GM23338 (cell line): ENCODE results near the gene PRRX1. TPM values are rescaled to one million over a fixed set of nuclear protein-coding genes. Genes with fewer than 3 reads are reported as not detected.

ENCODE experiments used
- ATAC-seq: fragments of 200-7000 bp; cut with Tn5 transposase; 3 replicates; pipeline ENCODE4 v1.9.1; 2020
- DNase-seq: peaks from one replicate; pipeline ENCODE4 v3.0.0-alpha.2; 2015; ENCODE audit warnings: low spot score
- H2AFZ ChIP-seq: fragments of 200-600 bp; sonication (generic); 2 replicates; pipeline ENCODE4 v1.8.0; 2016; ENCODE audit warnings: antibody characterized with exemption, mild to moderate bottlenecking, moderate library complexity
- H3F3A ChIP-seq: fragments of 200-600 bp; sonication (generic); replicated peaks from 2 replicates; pipeline ENCODE4 v1.8.0; 2017; ENCODE audit warnings: antibody characterized with exemption, mixed run types, low read depth
- H3K27ac ChIP-seq: fragments of 200-600 bp; sonication (generic); 2 replicates; pipeline ENCODE4 v1.6.1; 2016; ENCODE audit warnings: low read depth
- H3K27me3 ChIP-seq: fragments of 200-600 bp; sonication (generic); 2 replicates; pipeline ENCODE4 v1.8.0; 2016; ENCODE audit warnings: mild to moderate bottlenecking, mixed run types, moderate library complexity; ENCODE audit not compliant: insufficient read depth
- H3K36me3 ChIP-seq: fragments of 200-600 bp; sonication (generic); 2 replicates; pipeline ENCODE4 v1.8.0; 2016; ENCODE audit warnings: mild to moderate bottlenecking; ENCODE audit not compliant: insufficient read depth
- H3K4me1 ChIP-seq: fragments of 200-600 bp; sonication (generic); 2 replicates; pipeline ENCODE4 v1.8.0; 2016; ENCODE audit warnings: mild to moderate bottlenecking, moderate library complexity; ENCODE audit not compliant: insufficient read depth
- H3K4me2 ChIP-seq: fragments of 200-600 bp; sonication (generic); 2 replicates; pipeline ENCODE4 v1.7.1; 2017; ENCODE audit warnings: mixed run types
- H3K4me3 ChIP-seq: fragments of 200-600 bp; sonication (generic); 2 replicates; pipeline ENCODE4 v1.6.1; 2016; ENCODE audit warnings: mixed run types
- H3K79me2 ChIP-seq: fragments of 200-600 bp; sonication (generic); replicated peaks from 2 replicates; pipeline ENCODE4 v1.8.0; 2017; ENCODE audit warnings: mild to moderate bottlenecking; ENCODE audit not compliant: insufficient read depth
- H3K9me2 ChIP-seq: fragments of 200-600 bp; sonication (generic); 2 replicates; pipeline ENCODE4 v1.8.0; 2017; ENCODE audit not compliant: insufficient read depth
- H4K20me1 ChIP-seq: fragments of 200-600 bp; sonication (generic); replicated peaks from 2 replicates; pipeline ENCODE4 v1.8.0; 2017; ENCODE audit warnings: mild to moderate bottlenecking; ENCODE audit not compliant: insufficient read depth
- H3K27ac Mint-ChIP-seq: 2 replicates; pipeline ENCODE4 v1.8.0; 2020; ENCODE audit warnings: inconsistent platforms, mild to moderate bottlenecking, moderate library complexity, mixed read lengths
- H3K27me3 Mint-ChIP-seq: 3 replicates; pipeline ENCODE4 v1.8.0; 2022; ENCODE audit warnings: low read depth, mild to moderate bottlenecking, moderate library complexity, mixed read lengths, inconsistent platforms; ENCODE audit not compliant: insufficient read depth, poor library complexity
- H3K36me3 Mint-ChIP-seq: 3 replicates; pipeline ENCODE4 v1.8.0; 2021; ENCODE audit warnings: low read depth, mild to moderate bottlenecking, inconsistent platforms, moderate library complexity, mixed read lengths
- H3K4me1 Mint-ChIP-seq: 3 replicates; pipeline ENCODE4 v1.8.0; 2020; ENCODE audit warnings: mild to moderate bottlenecking, inconsistent platforms, mixed read lengths
- H3K4me3 Mint-ChIP-seq: 3 replicates; pipeline ENCODE4 v1.8.0; 2021; ENCODE audit warnings: moderate library complexity, mild to moderate bottlenecking, inconsistent platforms, mixed read lengths
- H3K9me3 Mint-ChIP-seq: 3 replicates; pipeline ENCODE4 v1.8.0; 2020; ENCODE audit warnings: moderate library complexity, mild to moderate bottlenecking, inconsistent platforms, mixed read lengths
- CREB1 ChIP-seq: fragments of 250-450 bp; sonication (Bioruptor Pico); IDR thresholded peaks from 2 replicates; pipeline ENCODE4 v1.5.0; 2020; ENCODE audit warnings: low read depth, mild to moderate bottlenecking, moderate library complexity
- CTCF ChIP-seq, 2 experiments: fragments of 200-600 bp in 1 of 2; sonication (generic) in 1 of 2; conservative IDR thresholded peaks; 2 replicates each; pipeline versions ENCODE4 v1.5.1 to v1.6.1; 2016 to 2017; ENCODE audit warnings: antibody characterized with exemption in 2 of 2, low read depth in 2 of 2, mild to moderate bottlenecking in 2 of 2, moderate library complexity in 1 of 2
- EZH2 ChIP-seq: fragments of 200-600 bp; sonication (generic); IDR thresholded peaks from one replicate; pipeline ENCODE4 v1.8.0; 2017; ENCODE audit warnings: antibody characterized with exemption, mild to moderate bottlenecking, low read depth; ENCODE audit not compliant: unreplicated experiment
- EZH2phosphoT487 ChIP-seq: fragments of 200-600 bp; sonication (generic); IDR thresholded peaks from one replicate; pipeline ENCODE4 v1.8.1; 2018; ENCODE audit warnings: antibody characterized with exemption; ENCODE audit not compliant: unreplicated experiment
- NANOG ChIP-seq: IDR thresholded peaks from 2 replicates; pipeline ENCODE4 v1.6.1; 2016; ENCODE audit warnings: antibody characterized with exemption, borderline replicate concordance
- POLR2AphosphoS5 ChIP-seq: IDR thresholded peaks from 2 replicates; pipeline ENCODE4 v1.6.1; 2016; ENCODE audit warnings: antibody characterized with exemption, low read depth
- REST ChIP-seq: IDR thresholded peaks from one replicate; pipeline ENCODE4 v1.6.1; 2018; ENCODE audit warnings: antibody characterized with exemption; ENCODE audit not compliant: unreplicated experiment
- STAT1 ChIP-seq: IDR thresholded peaks from one replicate; pipeline ENCODE4 v1.6.1; 2016; ENCODE audit warnings: antibody characterized with exemption; ENCODE audit not compliant: unreplicated experiment
- ZNF114 ChIP-seq: fragments of 250-450 bp; sonication (Bioruptor Pico); IDR thresholded peaks from 2 replicates; pipeline ENCODE4 v1.5.0; 2020; ENCODE audit warnings: mild to moderate bottlenecking, moderate library complexity
- polyA plus RNA-seq: library from polyadenylated mRNA; unstranded; fragments of >200 nt; fragmentation: Nextera tagmentation; extraction: Ambion mirVana; gene quantifications from 2 replicates; pipeline ENCODE4 v1.2.1, GENCODE V29; 2016
- total RNA-seq: library from RNA; depleted of rRNA; stranded (reverse); fragments of >200 nt; shearing (Covaris generic); gene quantifications from 2 replicates; pipeline ENCODE4 v1.2.3, GENCODE V29; 2014
- TF ChIP-seq, protein P1 (sequence below): IDR thresholded peaks from 2 replicates; pipeline ENCODE4 v1.6.1; 2016; ENCODE audit warnings: antibody characterized with exemption

PRRX1 gene
- total and polyA plus RNA-seq, 2 experiments from 2014 or later = 0.58 TPM; not detected in 1

DNA sequence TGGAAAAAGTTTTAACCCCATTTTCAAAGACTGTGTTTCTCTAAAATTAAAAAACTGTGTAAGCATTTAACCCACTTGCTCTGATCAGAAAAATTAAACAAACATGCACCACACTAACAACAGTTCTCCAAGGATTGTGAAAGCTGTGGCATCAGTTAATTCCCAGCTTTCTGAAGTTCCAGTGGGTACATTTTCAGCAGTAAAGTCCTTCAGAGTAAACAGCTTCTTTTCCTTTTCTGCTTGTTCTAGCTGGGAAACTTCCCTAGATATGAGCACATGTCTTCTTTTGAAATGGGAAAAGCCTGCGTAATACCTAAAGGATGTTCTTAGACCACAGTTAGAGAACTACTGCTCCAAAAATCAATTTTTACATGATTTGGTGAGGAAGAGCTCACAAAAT lies 11.1 kb downstream of the PRRX1 start (continued):
- no peak for TF ChIP-seq NANOG
- TF ChIP-seq EZH2 = no peak
- TF ChIP-seq REST = no peak
- TF ChIP-seq ZNF114 = no peak
- no peak for TF ChIP-seq CTCF (conservative IDR thresholded peaks at IDR 0.05; ENCODE audit: low read depth in 2 of 2)
- TF ChIP-seq, protein P1, sequence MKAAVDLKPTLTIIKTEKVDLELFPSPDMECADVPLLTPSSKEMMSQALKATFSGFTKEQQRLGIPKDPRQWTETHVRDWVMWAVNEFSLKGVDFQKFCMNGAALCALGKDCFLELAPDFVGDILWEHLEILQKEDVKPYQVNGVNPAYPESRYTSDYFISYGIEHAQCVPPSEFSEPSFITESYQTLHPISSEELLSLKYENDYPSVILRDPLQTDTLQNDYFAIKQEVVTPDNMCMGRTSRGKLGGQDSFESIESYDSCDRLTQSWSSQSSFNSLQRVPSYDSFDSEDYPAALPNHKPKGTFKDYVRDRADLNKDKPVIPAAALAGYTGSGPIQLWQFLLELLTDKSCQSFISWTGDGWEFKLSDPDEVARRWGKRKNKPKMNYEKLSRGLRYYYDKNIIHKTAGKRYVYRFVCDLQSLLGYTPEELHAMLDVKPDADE = no peak
- no peak for TF ChIP-seq CREB1 (CRISPR knock-in tag)
- no peak for TF ChIP-seq STAT1

GRCh38 chr1:170675865-170676264 lies 11.9 kb downstream of the PRRX1 start:
- Mint-ChIP-seq H3K4me3 (no peak overlapping the region), H3K4me1 (peaks cover 10% of the 10 kb centered on the region; the same call in 2 of the 3 replicates), H3K9me3 (no peaks in the 10 kb centered on the region), H3K36me3 (no peaks in the 10 kb centered on the region), H3K27ac (no peak overlapping the region), H3K27me3 (peaks cover 9% of the 10 kb centered on the region)
- Histone ChIP-seq H3K27me3 (peaks cover 23% of the 10 kb centered on the region), H3K36me3 (no peaks in the 10 kb centered on the region), H4K20me1 (no peaks in the 10 kb centered on the region; the same call in 1 of the 2 replicates), H3K79me2 (no peaks in the 10 kb centered on the region), H3K9me2 (no peaks in the 10 kb centered on the region), H2AFZ (no peak overlapping the region), H3K4me3 (no peak overlapping the region), H3K4me1 (peaks cover 4% of the 10 kb centered on the region; the same call in 1 of the 2 replicates), H3K27ac (no peak overlapping the region), H3K4me2 (no peak overlapping the region), H3F3A (no peaks in the 10 kb centered on the region)
- DNase-seq = no peak
- no peak for ATAC-seq
- TF ChIP-seq CREB1 (CRISPR knock-in tag) (no peak), STAT1 (no peak), POLR2AphosphoS5 (no peak), EZH2phosphoT487 (no peak), NANOG (no peak), CTCF (conservative IDR thresholded peaks at IDR 0.05; ENCODE audit: low read depth in 2 of 2) (no peak), EZH2 (no peak), ZNF114 (no peak)
